H1 (cell line): Measurements from ENCODE around the gene MRPS34. TPM values are rescaled to one million over a fixed set of nuclear protein-coding genes. Genes with fewer than 3 reads are reported as not detected.

ENCODE experiments used
- CHD2 ChIP-seq: IDR thresholded peaks from 2 replicates; pipeline ENCODE4 v1.6.1; 2012; ENCODE audit warnings: low read length, improper control_type of control experiment
- POLR2AphosphoS5 ChIP-seq: IDR thresholded peaks from 2 replicates; pipeline ENCODE4 v1.6.1; 2011; ENCODE audit warnings: low read depth, low read length
- SIRT6 ChIP-seq: IDR thresholded peaks from one replicate; pipeline ENCODE4 v1.7.1; 2012; ENCODE audit warnings: low read length, inconsistent platforms
- SP4 ChIP-seq: IDR thresholded peaks from 2 replicates; pipeline ENCODE4 v1.6.1; 2012; ENCODE audit warnings: low read length, inconsistent platforms
- USF2 ChIP-seq: IDR thresholded peaks from 2 replicates; pipeline ENCODE4 v1.6.1; 2011; ENCODE audit warnings: low read length, improper control_type of control experiment
- YY1 ChIP-seq: IDR thresholded peaks from 2 replicates; pipeline ENCODE4 v1.6.1; 2011; ENCODE audit warnings: low read depth, mild to moderate bottlenecking, low read length
- polyA plus RNA-seq, 7 experiments: library from polyadenylated mRNA; depleted of rRNA in 3 of 7; stranded (reverse) in 5 of 7; unstranded in 2 of 7; fragments of >200 nt in 5 of 7; fragments of 200-250 nt in 2 of 7; gene quantifications; 1 replicate in 5 of 7; 2 replicates in 1 of 7; 4 replicates in 1 of 7; pipeline versions ENCODE4 v1.2.1 to v1.2.3, GENCODE V29; 2011 to 2013; ENCODE audit warnings: missing spikeins in 2 of 7, mixed read lengths in 2 of 7
- total RNA-seq: library from RNA; stranded (reverse); fragmentation: NEBNext Ultra II Directional; extraction: Animal tissue kit (Norgen Biotek cat#: 25700); gene quantifications from 2 replicates; pipeline ENCODE4 v1.2.1, GENCODE V29; 2021

MRPS34 gene
- total and polyA plus RNA-seq, 2 of the 8 experiments (the other 6 are each of a cell fraction or from before 2014, with no cell fraction given) = 168 to 252 TPM

GRCh38 chr16:1762196-1762878 lies 10.6 kb downstream of the MRPS34 start (continued):
- TF ChIP-seq USF2 (no peak), SIRT6 (no peak), CHD2 (no peak), SP4 (no peak), YY1 (no peak), POLR2AphosphoS5 (no peak)
- TF ChIP-seq, all 59 proteins: peak for 0
